Heart right ventricle (tissue), 16 donors: ENCODE data around the gene SLC27A3. TPM values are rescaled to one million over a fixed set of nuclear protein-coding genes. Genes with fewer than 3 reads are reported as not detected.

Source experiments
- ATAC-seq, 8 donors: fragments of 200-7000 bp; cut with Tn5 transposase; one replicate each; pipeline ENCODE4 v1.9.1; 2020; ENCODE audit warnings: mild to moderate bottlenecking in 8 of 8, moderate library complexity in 8 of 8, moderate number of reproducible peaks in 1 of 8
- DNase-seq, 2 donors: peaks; one replicate each; pipeline ENCODE4 v3.0.0-alpha.2; 2020
- H3K27ac ChIP-seq, 10 donors: fragments of 200-600 bp; sonication (generic) in 2 of 10; one replicate each; pipeline versions ENCODE4 v1.5.0 to v1.8.0; 2020 to 2022; ENCODE audit warnings: mild to moderate bottlenecking in 3 of 10
- H3K27me3 ChIP-seq, 7 donors: fragments of 200-600 bp; one replicate each; pipeline ENCODE4 v1.8.0; 2021 to 2022; ENCODE audit warnings: mild to moderate bottlenecking in 2 of 7
- H3K36me3 ChIP-seq, 9 donors: fragments of 200-600 bp; sonication (generic) in 1 of 9; one replicate each; pipeline versions ENCODE4 v1.5.0 to v1.8.0; 2020 to 2022; ENCODE audit warnings: mild to moderate bottlenecking in 2 of 9
- H3K4me1 ChIP-seq, 9 donors: fragments of 200-600 bp; sonication (generic) in 1 of 9; one replicate each; pipeline versions ENCODE4 v1.5.0 to v1.8.0; 2020 to 2022; ENCODE audit warnings: mild to moderate bottlenecking in 4 of 9
- H3K4me3 ChIP-seq, 10 donors: fragments of 200-600 bp; sonication (generic) in 2 of 10; one replicate each; pipeline versions ENCODE4 v1.5.0 to v1.8.0; 2020 to 2022; ENCODE audit warnings: mild to moderate bottlenecking in 7 of 10, moderate library complexity in 2 of 10
- H3K9me3 ChIP-seq, 11 donors: fragments of 200-600 bp in 10 of 11; sonication (generic) in 2 of 11; one replicate each; pipeline versions ENCODE4 v1.5.0 to v1.8.0; 2013 to 2022; ENCODE audit warnings: mild to moderate bottlenecking in 2 of 11, control low read depth in 1 of 11, moderate library complexity in 1 of 11
- WGBS, 2 donors: extraction: QIAGEN DNeasy Blood & Tissue Kit; methylation state at CpG; one replicate each; pipeline ENCODE4 v1.1.7; 2013; ENCODE audit warnings: inconsistent platforms in 1 of 2; 5-methylcytosine and 5-hydroxymethylcytosine counted together
- intact Hi-C, 10 donors: fragments of 100-400 bp; cut with DNase I; formaldehyde crosslinking; loops; one replicate each; pipeline versions ENCODE4 v1.11.1 to v1.14.2; 2022
- polyA plus RNA-seq, 2 donors: library from polyadenylated mRNA; stranded (reverse); fragments of 200-250 nt; gene quantifications; one replicate each; pipeline ENCODE4 v1.2.3, GENCODE V29; 2013
- total RNA-seq, 10 donors: library from RNA; stranded (reverse); fragmentation: NEBNext Ultra II Directional in 3 of 10; extraction: Animal tissue kit (Norgen Biotek cat#: 25700) in 3 of 10; gene quantifications; one replicate each; pipeline versions ENCODE4 v1.2.1 to v1.2.4, GENCODE V29; 2021 to 2023
- TF ChIP-seq, protein P1 (sequence below), 9 donors: fragments of 200-600 bp; sonication (generic) in 2 of 9; IDR thresholded peaks; one replicate each; pipeline versions ENCODE4 v1.5.0 to v1.8.0; 2021 to 2022; ENCODE audit warnings: antibody characterized with exemption in 9 of 9, mild to moderate bottlenecking in 5 of 9, moderate library complexity in 1 of 9
- donor health status: Arrhythmogenic right ventricular cardiomyopathy.
- donor health status: ischemic (EF 13 %, LVEDD 7.1; RV severe dilation, severe dysfunction).
- donor health status: healthy with polysubstance abuse.
- donor health status: DM: no; HTN: yes; CAD: no.
- donor health status: DM: no; HTN: no; CAD: no.
- donor health status: ischemic (EF 25% LVEDD 6.9; RV normal size, moderate dysfunction).
- donor health status: ischemic (EF 25% LVEDD 5.7; RV mildly dilated, moderate dysfunction).
- donor health status: healthy.
- donor health status: DM: yes; HTN: yes; CAD: no.
- donor health status: Ischemic cardiomyopathy.
- donor health status: ischemic (EF 35%, LVEDD 5.7; RV mildly dilated, moderate dysfunction).
- donor health status: nonischemic (EF 11% LVEDD 7.7; RV severe dilation, severe dysfunction).
- donor health status: DM: yes; HTN: yes; CAD: no.
- donor health status: PGD.
- donor health status: ischemic (EF 29% LVEDD 5.4; RV normal size, mild dysfunction).
- donor health status: nonischemic (EF 23%, LVEDD 6.1; RV moderate dilation, normal function).

SLC27A3 gene
- total and polyA plus RNA-seq, 12 donors, result 5.9 to 43.8 (median 9.2) TPM

- WGBS, 2 donors, result 0 to 2% methylated on average over 18 to 19 of the region's 19 CpGs
- DNase-seq, result peak; percentile 44 to 51
- intact Hi-C loops, result loop anchor here in 2 of 10 donors (1.0 to 2.0 kb wide), 2 partner anchors 20 to 21 kb away; no protein-coding TSS in a partner anchor
Measured at GRCh38 chr1:153728305-153729066, 46.7 kb upstream of the SLC27A3 start.

DNA sequence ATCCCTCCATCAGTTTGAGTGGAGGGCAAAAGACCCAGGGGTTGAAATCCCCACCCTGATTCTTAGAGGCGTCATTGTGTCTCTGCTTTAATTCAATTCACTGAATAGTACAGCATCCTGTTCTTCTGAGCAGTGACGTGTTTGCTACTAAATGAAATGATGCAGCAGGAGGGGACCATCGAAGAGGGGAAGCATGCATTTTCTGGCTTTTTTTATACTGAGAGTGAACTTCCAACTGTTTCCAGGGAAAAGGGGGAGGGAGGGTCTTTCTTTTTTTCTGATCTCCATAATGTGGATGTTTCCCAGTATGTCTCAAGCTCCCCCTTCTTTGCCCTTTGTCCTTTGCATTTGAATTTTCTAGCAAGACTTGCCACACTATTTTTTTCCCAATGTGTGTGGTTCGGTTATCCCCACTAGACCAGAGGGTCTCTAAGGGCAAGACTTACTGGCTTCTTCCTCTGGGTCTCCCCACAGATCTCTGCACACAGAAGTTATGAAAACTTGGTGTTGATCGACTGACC is 44.7 kb upstream of the SLC27A3 start:
- intact Hi-C loops, result loop anchor here in 1 of 10 donors (2.0 kb wide), 1 partner anchor 18 kb away; no protein-coding TSS in a partner anchor
- H3K36me3 ChIP-seq, result peaks cover 0 to 11% (median 0%) of the 10 kb centered on the region in 9 donors
- H3K27me3 ChIP-seq, result no peaks in the 10 kb centered on the region
- peak overlapping the region in 9 of 10 donors; percentile 8 to 100 (median 99) for H3K27ac ChIP-seq
- TF ChIP-seq, protein P1, sequence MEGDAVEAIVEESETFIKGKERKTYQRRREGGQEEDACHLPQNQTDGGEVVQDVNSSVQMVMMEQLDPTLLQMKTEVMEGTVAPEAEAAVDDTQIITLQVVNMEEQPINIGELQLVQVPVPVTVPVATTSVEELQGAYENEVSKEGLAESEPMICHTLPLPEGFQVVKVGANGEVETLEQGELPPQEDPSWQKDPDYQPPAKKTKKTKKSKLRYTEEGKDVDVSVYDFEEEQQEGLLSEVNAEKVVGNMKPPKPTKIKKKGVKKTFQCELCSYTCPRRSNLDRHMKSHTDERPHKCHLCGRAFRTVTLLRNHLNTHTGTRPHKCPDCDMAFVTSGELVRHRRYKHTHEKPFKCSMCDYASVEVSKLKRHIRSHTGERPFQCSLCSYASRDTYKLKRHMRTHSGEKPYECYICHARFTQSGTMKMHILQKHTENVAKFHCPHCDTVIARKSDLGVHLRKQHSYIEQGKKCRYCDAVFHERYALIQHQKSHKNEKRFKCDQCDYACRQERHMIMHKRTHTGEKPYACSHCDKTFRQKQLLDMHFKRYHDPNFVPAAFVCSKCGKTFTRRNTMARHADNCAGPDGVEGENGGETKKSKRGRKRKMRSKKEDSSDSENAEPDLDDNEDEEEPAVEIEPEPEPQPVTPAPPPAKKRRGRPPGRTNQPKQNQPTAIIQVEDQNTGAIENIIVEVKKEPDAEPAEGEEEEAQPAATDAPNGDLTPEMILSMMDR (IDR thresholded peaks at IDR 0.05), result no peak
- WGBS, 2 donors, result 54 to 59% methylated on average over 5 of the region's 5 CpGs
- H3K4me1 ChIP-seq, result peaks cover 0 to 53% (median 34%) of the 10 kb centered on the region in 9 donors
- no peaks in the 10 kb centered on the region for H3K9me3 ChIP-seq
- no peak overlapping the region for H3K4me3 ChIP-seq
- DNase-seq, result no peak
- no peak for ATAC-seq

More at GRCh38 chr1:153728305-153729066, 46.7 kb upstream of the SLC27A3 start:
- H3K4me3 ChIP-seq, result peak overlapping the region; percentile 48 to 92 (median 78)
- peak overlapping the region; percentile 96 to 100 (median 99) for H3K27ac ChIP-seq
- no peaks in the 10 kb centered on the region for H3K9me3 ChIP-seq
- H3K27me3 ChIP-seq, result no peaks in the 10 kb centered on the region
- peak in 7 of 8 donors; percentile 16 to 42 (median 19) for ATAC-seq
- H3K4me1 ChIP-seq, result peaks cover 0 to 38% (median 31%) of the 10 kb centered on the region in 9 donors
- H3K36me3 ChIP-seq, result peaks cover 0 to 9% (median 0%) of the 10 kb centered on the region in 9 donors
- TF ChIP-seq, protein P1 (IDR thresholded peaks at IDR 0.05), result peak in 1 of 9 donors; percentile 4

DNA sequence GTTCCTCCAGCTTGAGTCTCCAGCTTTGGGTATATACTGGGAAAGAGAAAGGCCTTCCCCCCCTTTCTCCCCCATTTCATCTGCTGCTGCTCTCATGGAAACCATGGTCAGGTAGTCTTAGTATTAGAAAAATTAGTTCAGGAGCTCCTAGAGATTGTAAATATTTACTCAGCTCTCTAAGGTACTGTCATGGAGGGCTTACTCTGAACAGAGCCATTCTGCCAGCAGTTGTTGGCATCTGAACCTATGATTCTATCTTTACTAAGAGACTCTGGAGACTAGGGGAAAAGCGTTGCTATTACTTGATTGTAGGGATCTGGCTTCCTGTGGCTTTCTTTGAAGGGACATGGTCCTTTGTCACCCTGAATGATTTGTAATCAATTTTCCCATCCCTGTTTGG is 41.2 kb upstream of the SLC27A3 start:
- Histone ChIP-seq H3K27me3 (no peaks in the 10 kb centered on the region), H3K4me3 (no peak overlapping the region), H3K27ac (peak overlapping the region in 4 of 10 donors; percentile 38 to 74 (median 48)), H3K4me1 (peaks cover 0 to 46% (median 25%) of the 10 kb centered on the region in 9 donors), H3K9me3 (no peaks in the 10 kb centered on the region), H3K36me3 (peaks cover 0 to 31% (median 0%) of the 10 kb centered on the region in 9 donors)
- peak in 2 of 8 donors; percentile 38 to 64 for ATAC-seq
- 35 to 40% methylated on average over 1 of the region's 1 CpG for WGBS, 2 donors
- DNase-seq, result no peak
- TF ChIP-seq, protein P1 (IDR thresholded peaks at IDR 0.05), result no peak
- intact Hi-C loops, result no loop called here

GRCh38 chr1:153734396-153735089 is 40.7 kb upstream of the SLC27A3 start:
- Histone ChIP-seq H3K27me3 (no peaks in the 10 kb centered on the region), H3K9me3 (no peaks in the 10 kb centered on the region), H3K36me3 (peaks cover 0 to 37% (median 0%) of the 10 kb centered on the region in 9 donors), H3K4me1 (peaks cover 0 to 41% (median 21%) of the 10 kb centered on the region in 9 donors), H3K27ac (peak overlapping the region in 6 of 10 donors; percentile 11 to 74 (median 43)), H3K4me3 (no peak overlapping the region)
- DNase-seq, result no peak
- TF ChIP-seq, protein P1 (IDR thresholded peaks at IDR 0.05), result no peak
- intact Hi-C loops, result no loop called here
- 87 to 88% methylated on average over 3 of the region's 3 CpGs for WGBS, 2 donors
- ATAC-seq, result peak in 2 of 8 donors; percentile 18 to 26
